Measurements from ENCODE around the gene C16orf87.

GRCh38 chr16:46759309-46759708, 71.7 kb downstream of the C16orf87 start:
- TF ChIP-seq SREBF2 (IDR thresholded peaks at IDR 0.05) (no peak), POLR2A (IDR thresholded peaks at IDR 0.05; ENCODE audit: low read length) (no peak), REST (IDR thresholded peaks at IDR 0.05) (no peak), USF2 (IDR thresholded peaks at IDR 0.05) (no peak), CTCF (IDR thresholded peaks at IDR 0.05) (no peak), FOSB (CRISPR knock-in tag; IDR thresholded peaks at IDR 0.05) (no peak), CEBPB (IDR thresholded peaks at IDR 0.05) (no peak), MAX (IDR thresholded peaks at IDR 0.05) (no peak), KDM5A (IDR thresholded peaks at IDR 0.05) (no peak), ELK1 (IDR thresholded peaks at IDR 0.05; ENCODE audit: low read depth, low read length) (no peak), JUN (IDR thresholded peaks at IDR 0.05) (no peak), ESRRA (IDR thresholded peaks at IDR 0.05; ENCODE audit: borderline replicate concordance, low read length) (no peak)
